Breast epithelium (tissue), 3 donors: Measurements from ENCODE around the gene ALS2CL.

Experiments
- POLR2A ChIP-seq: fragments of 450-650 bp; IDR thresholded peaks from one replicate; pipeline ENCODE4 v1.6.1; 2016; ENCODE audit warnings: antibody characterized with exemption, mild to moderate bottlenecking, moderate library complexity
- POLR2AphosphoS5 ChIP-seq, 3 donors: sonication (generic); formaldehyde crosslinking; IDR thresholded peaks; one replicate each; pipeline ENCODE4 v1.6.1; 2017; ENCODE audit warnings: antibody characterized with exemption in 3 of 3
- TF ChIP-seq, protein P1 (sequence below), 3 donors: fragments of 450-650 bp; IDR thresholded peaks; one replicate each; pipeline ENCODE4 v1.5.1; 2016 to 2017; ENCODE audit warnings: antibody characterized with exemption in 3 of 3, mild to moderate bottlenecking in 3 of 3, moderate library complexity in 3 of 3

DNA sequence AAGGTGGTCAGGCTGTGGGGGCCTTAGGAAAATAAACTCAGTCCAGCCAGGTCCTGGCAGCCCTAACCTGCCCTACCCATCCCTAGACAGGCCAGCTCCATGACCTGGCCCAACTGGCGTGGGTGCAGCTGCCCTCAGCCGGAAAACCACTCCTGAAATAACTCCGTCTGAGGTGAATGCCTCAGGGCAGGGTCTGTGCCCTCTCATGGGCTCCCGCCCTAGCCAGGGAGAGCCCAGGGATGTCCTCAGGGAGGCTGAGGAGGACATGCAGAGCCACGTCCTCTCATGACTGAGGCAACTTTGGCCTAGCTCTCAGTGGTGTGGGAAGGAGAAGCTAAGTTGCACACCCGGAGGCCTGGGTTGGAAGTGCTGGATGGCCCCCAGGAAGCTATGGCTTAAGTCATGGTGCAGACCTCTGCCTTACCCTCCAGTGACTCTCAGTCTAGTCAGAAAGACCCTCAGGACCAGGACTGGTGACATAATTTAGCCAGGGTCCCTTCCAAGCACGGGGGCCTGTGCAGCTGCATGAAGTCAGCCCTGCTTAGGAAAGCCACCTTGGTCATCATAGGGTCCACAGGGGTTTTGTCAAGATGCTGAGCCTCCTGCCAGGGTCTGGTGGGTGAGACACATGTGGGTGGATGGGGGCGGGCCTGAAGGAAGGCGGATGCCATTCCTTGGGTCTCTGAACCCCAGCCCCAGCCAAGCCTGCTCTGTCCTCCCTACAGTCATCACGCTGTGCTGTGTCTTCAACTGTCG lies 15.1 kb upstream of the ALS2CL start:
- TF ChIP-seq, protein P1, sequence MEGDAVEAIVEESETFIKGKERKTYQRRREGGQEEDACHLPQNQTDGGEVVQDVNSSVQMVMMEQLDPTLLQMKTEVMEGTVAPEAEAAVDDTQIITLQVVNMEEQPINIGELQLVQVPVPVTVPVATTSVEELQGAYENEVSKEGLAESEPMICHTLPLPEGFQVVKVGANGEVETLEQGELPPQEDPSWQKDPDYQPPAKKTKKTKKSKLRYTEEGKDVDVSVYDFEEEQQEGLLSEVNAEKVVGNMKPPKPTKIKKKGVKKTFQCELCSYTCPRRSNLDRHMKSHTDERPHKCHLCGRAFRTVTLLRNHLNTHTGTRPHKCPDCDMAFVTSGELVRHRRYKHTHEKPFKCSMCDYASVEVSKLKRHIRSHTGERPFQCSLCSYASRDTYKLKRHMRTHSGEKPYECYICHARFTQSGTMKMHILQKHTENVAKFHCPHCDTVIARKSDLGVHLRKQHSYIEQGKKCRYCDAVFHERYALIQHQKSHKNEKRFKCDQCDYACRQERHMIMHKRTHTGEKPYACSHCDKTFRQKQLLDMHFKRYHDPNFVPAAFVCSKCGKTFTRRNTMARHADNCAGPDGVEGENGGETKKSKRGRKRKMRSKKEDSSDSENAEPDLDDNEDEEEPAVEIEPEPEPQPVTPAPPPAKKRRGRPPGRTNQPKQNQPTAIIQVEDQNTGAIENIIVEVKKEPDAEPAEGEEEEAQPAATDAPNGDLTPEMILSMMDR (IDR thresholded peaks at IDR 0.05), result no peak
- no peak for TF ChIP-seq POLR2AphosphoS5 (IDR thresholded peaks at IDR 0.05)
- TF ChIP-seq POLR2A, result no peak
